Bronchial epithelial cell (primary cell): ENCODE data around the gene ARPC1B. TPM values are rescaled to one million over a fixed set of nuclear protein-coding genes. Genes with fewer than 3 reads are reported as not detected.

ENCODE experiments used
- DNase-seq: peaks from one replicate; pipeline ENCODE4 v3.0.0-alpha.2; 2010; ENCODE audit warnings: low read depth
- FAIRE-seq: peaks from 2 replicates; lab custom pipeline; 2011; peaks lifted over from hg19 to GRCh38; lab: Jason Lieb, UNC
- H3K27me3 ChIP-seq: 2 replicates; pipeline ENCODE4 v1.5.1; 2011; ENCODE audit warnings: low read length; ENCODE audit not compliant: control insufficient read depth, insufficient read depth
- H3K36me3 ChIP-seq: 2 replicates; pipeline ENCODE4 v1.5.1; 2011; ENCODE audit warnings: low read length; ENCODE audit not compliant: control insufficient read depth, insufficient read depth
- H3K4me3 ChIP-seq: 2 replicates; pipeline ENCODE4 v1.5.1; 2011; ENCODE audit warnings: mild to moderate bottlenecking, low read depth, low read length, control low read depth
- CTCF ChIP-seq: IDR thresholded peaks from 2 replicates; pipeline ENCODE4 v1.5.1; 2011; ENCODE audit warnings: mild to moderate bottlenecking, moderate library complexity, low read length, control low read depth, inconsistent platforms; ENCODE audit not compliant: insufficient read depth, severe bottlenecking
- total RNA-seq: library from RNA; depleted of rRNA; stranded (reverse); fragments of >200 nt; gene quantifications from 2 replicates; pipeline ENCODE4 v1.2.1, GENCODE V29; 2014

ARPC1B gene
- total RNA-seq, 1 donor from 2014 or later: 569 TPM

DNA sequence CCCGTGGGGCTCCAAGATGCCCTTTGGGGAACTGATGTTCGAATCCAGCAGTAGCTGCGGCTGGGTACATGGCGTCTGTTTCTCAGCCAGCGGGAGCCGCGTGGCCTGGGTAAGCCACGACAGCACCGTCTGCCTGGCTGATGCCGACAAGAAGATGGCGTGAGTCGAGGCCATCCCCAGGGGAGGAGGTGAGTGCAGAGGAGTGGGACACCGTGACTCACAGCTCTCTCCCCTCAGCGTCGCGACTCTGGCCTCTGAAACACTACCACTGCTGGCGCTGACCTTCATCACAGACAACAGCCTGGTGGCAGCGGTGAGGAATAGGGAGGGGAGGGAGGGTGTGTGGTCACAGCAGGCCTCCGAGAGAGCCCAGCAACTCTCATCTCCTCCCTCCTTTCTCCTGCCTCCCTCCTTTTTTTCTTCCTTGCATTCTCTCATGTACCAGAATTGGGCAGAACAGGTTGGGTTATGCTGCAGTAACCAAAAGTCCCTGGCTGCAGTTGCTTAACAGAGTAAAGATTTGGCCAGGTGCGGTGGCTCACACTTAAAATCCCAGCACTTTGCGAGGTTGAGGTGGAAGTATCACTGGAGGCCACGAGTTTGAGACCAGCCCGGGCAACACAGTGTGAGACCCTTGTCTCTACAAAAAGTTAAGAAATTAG, 16.5 kb downstream of the ARPC1B start:
- Histone ChIP-seq H3K27me3 (no peaks in the 10 kb centered on the region), H3K36me3 (peaks cover 51% of the 10 kb centered on the region), H3K4me3 (no peak overlapping the region)
- DNase-seq (no peak), FAIRE-seq (peak; percentile 28)
- TF ChIP-seq CTCF: no peak

DNA sequence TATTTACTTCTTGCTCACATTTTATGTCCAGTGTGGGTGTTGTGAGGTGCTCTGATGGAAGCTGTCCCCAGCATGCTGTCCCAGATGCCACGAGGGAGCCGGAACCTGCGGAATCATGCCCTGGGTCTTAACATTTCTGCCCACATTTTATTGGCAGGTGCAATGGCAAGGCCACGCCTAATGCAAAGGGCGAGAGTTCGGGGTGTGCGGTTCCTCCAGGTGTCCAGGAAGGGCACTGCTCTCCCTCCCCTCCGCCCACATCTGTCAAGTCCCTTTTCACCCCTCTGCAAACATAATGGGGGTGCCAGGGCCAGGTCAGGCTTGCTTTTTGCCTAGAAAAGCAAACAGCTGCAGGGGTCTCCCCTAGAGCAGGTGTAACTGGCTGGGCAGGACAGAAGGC, 17.5 kb downstream of the ARPC1B start:
- H3K4me3 ChIP-seq: peak overlapping the region; percentile 39
- DNase-seq (no peak), FAIRE-seq (no peak)
- no peaks in the 10 kb centered on the region for H3K27me3 ChIP-seq
- TF ChIP-seq CTCF: no peak
- peaks cover 42% of the 10 kb centered on the region for H3K36me3 ChIP-seq

- peak overlapping the region; percentile 39 for H3K4me3 ChIP-seq
- H3K27me3 ChIP-seq: no peaks in the 10 kb centered on the region
- DNase-seq: peak; percentile 65
- H3K36me3 ChIP-seq: peaks cover 48% of the 10 kb centered on the region
- no peak for TF ChIP-seq CTCF
- no peak for FAIRE-seq
Measured at GRCh38 chr7:99392659-99393354, 18.3 kb downstream of the ARPC1B start.

- H3K36me3 ChIP-seq: peaks cover 44% of the 10 kb centered on the region
- H3K27me3 ChIP-seq: no peaks in the 10 kb centered on the region
- DNase-seq: no peak
- FAIRE-seq: no peak
- H3K4me3 ChIP-seq: peak overlapping the region; percentile 39
- no peak for TF ChIP-seq CTCF
Measured at GRCh38 chr7:99393355-99394187, 19.0 kb downstream of the ARPC1B start.

- Histone ChIP-seq H3K4me3 (no peak overlapping the region), H3K36me3 (peaks cover 46% of the 10 kb centered on the region), H3K27me3 (no peaks in the 10 kb centered on the region)
- DNase-seq (no peak), FAIRE-seq (no peak)
- no peak for TF ChIP-seq CTCF
Measured at GRCh38 chr7:99394188-99394502, 19.6 kb downstream of the ARPC1B start.
